DOHH2 (cell line): ENCODE measurements around the gene SUN1.
"Not testable (repeated sequence)": the region's sequence is repeated elsewhere in the genome, so short reads cannot be mapped to it uniquely, and the experiment has no call there.

ENCODE experiments used
- H3F3A ChIP-seq: fragments of 200-600 bp; sonication (generic), shearing (Covaris generic); 2 replicates; pipeline ENCODE4 v1.6.0; 2016; ENCODE audit warnings: antibody characterized with exemption, mild to moderate bottlenecking; ENCODE audit not compliant: control insufficient read depth, insufficient read depth
- H3K27ac ChIP-seq: fragments of 200-600 bp; sonication (generic); 2 replicates; pipeline ENCODE4 v1.5.1; 2014; ENCODE audit warnings: low read depth, mild to moderate bottlenecking, low read length, moderate library complexity
- H3K27me3 ChIP-seq: fragments of 200-600 bp; sonication (generic); 2 replicates; pipeline ENCODE4 v1.6.1; 2014; ENCODE audit warnings: mild to moderate bottlenecking, low read length, mixed read lengths; ENCODE audit not compliant: control insufficient read depth
- H3K36me3 ChIP-seq: fragments of 200-600 bp; sonication (generic); 2 replicates; pipeline ENCODE4 v1.6.1; 2014; ENCODE audit warnings: mild to moderate bottlenecking, low read length, moderate library complexity, mixed read lengths; ENCODE audit not compliant: control insufficient read depth
- H3K4me1 ChIP-seq: fragments of 200-600 bp; sonication (generic); 2 replicates; pipeline ENCODE4 v1.6.1; 2014; ENCODE audit warnings: mild to moderate bottlenecking, low read length, mixed read lengths; ENCODE audit not compliant: control insufficient read depth
- H3K4me2 ChIP-seq: fragments of 200-600 bp; sonication (generic); 2 replicates; pipeline ENCODE4 v1.6.0; 2014; ENCODE audit warnings: mild to moderate bottlenecking, low read length, moderate library complexity
- H3K4me3 ChIP-seq: fragments of 200-600 bp; sonication (generic); 2 replicates; pipeline ENCODE4 v1.5.1; 2014; ENCODE audit warnings: mild to moderate bottlenecking, low read length, mixed read lengths
- H3K79me2 ChIP-seq: fragments of 200-600 bp; sonication (generic); 2 replicates; pipeline ENCODE4 v1.6.1; 2014; ENCODE audit warnings: mild to moderate bottlenecking, low read length, mixed read lengths; ENCODE audit not compliant: control insufficient read depth
- H3K9me2 ChIP-seq: fragments of 200-600 bp; sonication (generic); replicated peaks from 2 replicates; pipeline ENCODE4 v1.6.1; 2014; ENCODE audit warnings: mild to moderate bottlenecking, low read length, mixed read lengths; ENCODE audit not compliant: control insufficient read depth
- H3K9me3 ChIP-seq: fragments of 200-600 bp; sonication (generic); 2 replicates; pipeline ENCODE4 v1.6.1; 2014; ENCODE audit warnings: antibody characterized with exemption, low read length, mixed read lengths; ENCODE audit not compliant: control insufficient read depth, insufficient read depth
- H4K20me1 ChIP-seq: fragments of 200-600 bp; sonication (generic); 2 replicates; pipeline ENCODE4 v1.6.0; 2014; ENCODE audit warnings: low read depth, mild to moderate bottlenecking, antibody characterized with exemption, low read length, moderate library complexity; ENCODE audit not compliant: control insufficient read depth, insufficient read depth
- EZH2phosphoT487 ChIP-seq: fragments of 200-600 bp; sonication (generic); IDR thresholded peaks from 2 replicates; pipeline ENCODE4 v1.6.1; 2017; ENCODE audit warnings: borderline replicate concordance, mild to moderate bottlenecking, antibody characterized with exemption, low read length, moderate library complexity, mixed read lengths
- TF ChIP-seq, protein P1 (sequence below): fragments of 200-600 bp; sonication (generic); IDR thresholded peaks from one replicate; pipeline ENCODE4 v1.5.1; 2014; ENCODE audit warnings: antibody characterized with exemption, mild to moderate bottlenecking, low read depth, low read length; ENCODE audit not compliant: poor library complexity, severe bottlenecking

Gene SUN1

DNA sequence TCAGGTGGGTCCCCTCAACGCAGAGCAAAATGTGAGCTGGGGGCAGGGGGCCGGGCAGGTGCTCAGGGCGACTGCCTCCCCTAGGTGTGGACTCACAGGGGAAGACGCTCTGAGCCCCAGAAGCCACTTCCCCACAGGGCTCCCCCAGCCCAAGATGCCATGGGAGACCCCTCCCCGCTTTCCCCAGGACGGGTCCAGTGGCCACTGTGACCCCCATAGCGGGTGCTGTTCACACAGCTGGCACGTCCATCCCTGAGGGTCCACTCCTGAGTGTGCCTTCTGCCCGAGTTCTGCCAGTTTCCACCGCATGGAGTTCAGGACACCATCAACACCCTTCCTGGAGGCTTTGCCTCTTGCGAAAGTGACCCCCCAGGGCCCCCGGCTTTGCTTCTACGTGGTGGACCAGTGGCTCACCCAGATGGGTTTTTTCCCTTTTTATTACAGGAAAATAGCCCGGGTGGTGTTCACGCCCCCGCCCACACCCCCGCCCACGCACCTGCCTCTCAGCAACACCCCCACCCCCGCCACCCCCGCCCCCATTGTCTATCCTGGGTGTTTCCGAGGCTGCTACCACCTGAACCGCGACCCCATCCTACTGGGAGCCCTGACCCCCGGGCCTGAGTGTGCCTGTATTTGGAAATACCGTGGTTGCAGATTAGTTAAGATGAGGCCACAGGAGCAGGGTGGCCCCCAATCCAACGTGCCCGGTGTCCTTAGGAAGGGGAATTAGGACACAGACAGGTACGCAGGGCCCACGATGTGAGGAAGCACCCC is 90.2 kb downstream of the SUN1 start:
- Histone ChIP-seq H3K27me3 (peaks cover 66% of the 10 kb centered on the region), H4K20me1 (no peaks in the 10 kb centered on the region), H3K4me1 (peaks cover 28% of the 10 kb centered on the region), H3K4me3 (peak overlapping the region; percentile 64), H3K36me3 (no peaks in the 10 kb centered on the region), H3K79me2 (no peaks in the 10 kb centered on the region), H3K9me3 (no peaks in the 10 kb centered on the region), H3K9me2 (no peaks in the 10 kb centered on the region), H3F3A (no peaks in the 10 kb centered on the region; the same call in 1 of the 2 replicates), H3K27ac (no peak overlapping the region), H3K4me2 (peak overlapping the region; percentile 85)
- no peak for TF ChIP-seq EZH2phosphoT487
- TF ChIP-seq, protein P1, sequence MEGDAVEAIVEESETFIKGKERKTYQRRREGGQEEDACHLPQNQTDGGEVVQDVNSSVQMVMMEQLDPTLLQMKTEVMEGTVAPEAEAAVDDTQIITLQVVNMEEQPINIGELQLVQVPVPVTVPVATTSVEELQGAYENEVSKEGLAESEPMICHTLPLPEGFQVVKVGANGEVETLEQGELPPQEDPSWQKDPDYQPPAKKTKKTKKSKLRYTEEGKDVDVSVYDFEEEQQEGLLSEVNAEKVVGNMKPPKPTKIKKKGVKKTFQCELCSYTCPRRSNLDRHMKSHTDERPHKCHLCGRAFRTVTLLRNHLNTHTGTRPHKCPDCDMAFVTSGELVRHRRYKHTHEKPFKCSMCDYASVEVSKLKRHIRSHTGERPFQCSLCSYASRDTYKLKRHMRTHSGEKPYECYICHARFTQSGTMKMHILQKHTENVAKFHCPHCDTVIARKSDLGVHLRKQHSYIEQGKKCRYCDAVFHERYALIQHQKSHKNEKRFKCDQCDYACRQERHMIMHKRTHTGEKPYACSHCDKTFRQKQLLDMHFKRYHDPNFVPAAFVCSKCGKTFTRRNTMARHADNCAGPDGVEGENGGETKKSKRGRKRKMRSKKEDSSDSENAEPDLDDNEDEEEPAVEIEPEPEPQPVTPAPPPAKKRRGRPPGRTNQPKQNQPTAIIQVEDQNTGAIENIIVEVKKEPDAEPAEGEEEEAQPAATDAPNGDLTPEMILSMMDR: no peak

DNA sequence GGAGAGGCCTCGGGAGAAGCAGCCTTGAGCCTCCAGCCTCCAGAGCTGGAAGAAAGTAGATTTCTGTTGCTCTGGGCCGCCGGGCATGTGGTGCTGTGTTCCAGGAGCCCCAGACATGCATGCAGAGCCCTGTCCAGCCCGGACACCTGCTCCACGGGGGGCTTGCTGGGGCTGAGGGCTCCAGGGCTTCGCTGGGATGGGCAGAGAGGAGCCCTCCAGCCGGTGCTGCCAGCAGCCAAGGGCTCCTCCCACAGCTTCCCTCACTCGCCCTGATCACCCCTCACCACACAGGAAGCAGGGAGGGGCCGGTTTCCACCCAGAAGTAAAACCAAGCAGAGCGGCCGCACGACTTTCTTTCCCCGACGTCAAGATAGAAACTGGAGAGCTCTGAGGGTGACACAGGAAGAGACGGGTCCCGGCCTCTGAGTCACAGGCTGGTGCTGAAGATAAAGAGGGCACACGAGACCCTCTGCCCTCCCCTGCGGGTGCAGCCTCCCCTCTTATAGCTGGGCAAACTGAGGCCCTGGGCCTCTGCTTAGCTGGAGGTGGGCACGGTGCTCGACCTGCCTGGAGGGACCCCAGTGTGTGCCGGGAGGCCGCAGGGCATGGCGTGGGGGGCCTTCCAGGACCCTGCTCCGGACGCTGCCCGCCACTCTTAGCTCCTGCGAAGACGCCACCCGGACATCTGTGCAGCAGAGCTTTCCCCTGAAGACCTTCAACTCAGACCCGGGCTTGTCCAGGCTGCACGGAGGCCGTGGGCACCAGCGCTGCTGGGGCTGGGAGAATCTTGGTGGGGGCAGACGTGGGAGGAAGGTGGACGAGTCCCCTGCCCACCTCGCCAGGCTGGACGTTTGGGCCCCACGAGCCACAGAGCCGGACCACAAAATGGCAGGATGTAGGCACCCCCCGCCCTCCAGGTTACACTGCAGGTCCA is 91.1 kb downstream of the SUN1 start:
- no peaks in the 10 kb centered on the region for H3K36me3 ChIP-seq
- peak overlapping the region; percentile 14; the same call in 1 of the 2 replicates for H3K27ac ChIP-seq
- H3F3A ChIP-seq: no peaks in the 10 kb centered on the region; the same call in 1 of the 2 replicates
- no peaks in the 10 kb centered on the region for H3K9me3 ChIP-seq
- no peak for TF ChIP-seq EZH2phosphoT487
- TF ChIP-seq, protein P1: no peak
- peak overlapping the region; percentile 85 for H3K4me2 ChIP-seq
- H4K20me1 ChIP-seq: no peaks in the 10 kb centered on the region
- peak overlapping the region; percentile 64 for H3K4me3 ChIP-seq
- H3K27me3 ChIP-seq: peaks cover 72% of the 10 kb centered on the region
- H3K79me2 ChIP-seq: no peaks in the 10 kb centered on the region
- no peaks in the 10 kb centered on the region for H3K9me2 ChIP-seq
- peaks cover 28% of the 10 kb centered on the region for H3K4me1 ChIP-seq

DNA sequence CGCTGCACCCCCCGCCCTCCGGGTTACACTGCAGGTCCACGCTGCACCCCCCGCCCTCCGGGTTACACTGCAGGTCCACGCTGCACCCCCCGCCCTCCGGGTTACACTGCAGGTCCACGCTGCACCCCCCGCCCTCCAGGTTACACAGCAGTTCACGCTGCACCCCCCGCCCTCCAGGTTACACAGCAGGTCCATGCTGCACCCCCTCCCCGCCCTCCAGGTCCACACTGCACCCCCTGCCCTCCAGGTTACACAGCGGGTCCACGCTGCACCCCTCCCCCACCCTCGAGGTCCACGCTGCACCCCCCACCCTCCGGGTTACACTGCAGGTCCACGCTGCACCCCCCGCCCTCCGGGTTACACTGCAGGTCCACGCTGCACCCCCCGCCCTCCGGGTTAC is 91.8 kb downstream of the SUN1 start:
- not testable (repeated sequence) for H3K36me3 ChIP-seq, H3K9me3 ChIP-seq, H3K9me2 ChIP-seq, H3K79me2 ChIP-seq, H3K27ac ChIP-seq, H4K20me1 ChIP-seq, H3K4me3 ChIP-seq, H3F3A ChIP-seq
- peak overlapping the region; percentile 85 for H3K4me2 ChIP-seq
- peaks cover 28% of the 10 kb centered on the region for H3K4me1 ChIP-seq
- H3K27me3 ChIP-seq: peaks cover 74% of the 10 kb centered on the region
